Natural killer cell (primary cell): ENCODE measurements around the gene ACAD9. TPM values are rescaled to one million over a fixed set of nuclear protein-coding genes. Genes with fewer than 3 reads are reported as not detected.

Source experiments
- ATAC-seq, 3 donors: fragments of 150-1000 bp in 2 of 3; fragments of 200-7000 bp in 1 of 3; cut with Tn5 transposase; 1 replicate in 1 of 3; 2 replicates in 2 of 3; pipeline ENCODE4 v1.10.0; 2021; ENCODE audit warnings: mild to moderate bottlenecking in 2 of 3, moderate library complexity in 2 of 3
- DNase-seq, 2 donors: peaks; one replicate each; pipeline versions ENCODE4 v3.0.0 to v3.0.0-alpha.2; 2013 to 2021; ENCODE audit warnings: mixed read lengths in 1 of 2
- H3K27ac ChIP-seq: one replicate; pipeline ENCODE4 v1.5.1; 2013; ENCODE audit warnings: mild to moderate bottlenecking, low read length
- H3K27me3 ChIP-seq: one replicate; pipeline ENCODE4 v1.6.1; 2013; ENCODE audit warnings: low read length; ENCODE audit not compliant: control insufficient read depth, insufficient read depth
- H3K36me3 ChIP-seq: one replicate; pipeline ENCODE4 v1.6.1; 2013; ENCODE audit warnings: low read length; ENCODE audit not compliant: control insufficient read depth, insufficient read depth
- H3K4me1 ChIP-seq: one replicate; pipeline ENCODE4 v1.6.1; 2013; ENCODE audit warnings: low read length; ENCODE audit not compliant: control insufficient read depth, insufficient read depth
- H3K4me3 ChIP-seq: one replicate; pipeline ENCODE4 v1.5.1; 2013; ENCODE audit warnings: low read length
- H3K9me3 ChIP-seq: one replicate; pipeline ENCODE4 v1.6.1; 2013; ENCODE audit warnings: low read length; ENCODE audit not compliant: control insufficient read depth, insufficient read depth
- H3K27ac Mint-ChIP-seq, 2 donors: one replicate each; pipeline ENCODE4 v1.8.0; 2022; ENCODE audit warnings: mild to moderate bottlenecking in 2 of 2, mixed read lengths in 2 of 2, moderate library complexity in 1 of 2
- H3K27me3 Mint-ChIP-seq, 2 donors: one replicate each; pipeline ENCODE4 v1.8.0; 2022; ENCODE audit warnings: low read depth in 2 of 2, mixed read lengths in 2 of 2
- H3K36me3 Mint-ChIP-seq: one replicate; pipeline ENCODE4 v1.8.0; 2022; ENCODE audit warnings: mixed read lengths
- H3K4me1 Mint-ChIP-seq, 2 donors: one replicate each; pipeline ENCODE4 v1.8.0; 2022; ENCODE audit warnings: mixed read lengths in 2 of 2
- H3K4me3 Mint-ChIP-seq: one replicate; pipeline ENCODE4 v1.8.0; 2022; ENCODE audit warnings: mild to moderate bottlenecking, moderate library complexity, mixed read lengths
- H3K9me3 Mint-ChIP-seq, 2 donors: one replicate each; pipeline ENCODE4 v1.8.0; 2022; ENCODE audit warnings: mixed read lengths in 2 of 2
- WGBS: methylation state at CpG from one replicate; pipeline ENCODE4 v1.1.7; 2013; ENCODE audit warnings: missing lambda C conversion rate; ENCODE audit not compliant: insufficient coverage; 5-methylcytosine and 5-hydroxymethylcytosine counted together
- intact Hi-C: fragments of 100-400 bp; cut with micrococcal nuclease; formaldehyde crosslinking; loops from one replicate; pipeline ENCODE4 v1.14.2; 2022
- total RNA-seq, 4 donors: library from RNA; stranded (reverse); fragments of 120-200 nt in 1 of 4; gene quantifications; one replicate each; pipeline versions ENCODE4 v1.2.3 to v1.2.4, GENCODE V29; 2013 to 2022
- TF ChIP-seq, protein P1 (sequence below): fragments of 200-600 bp; IDR thresholded peaks from one replicate; pipeline ENCODE4 v1.8.0; 2022; ENCODE audit warnings: antibody characterized with exemption

The ACAD9 gene
- total RNA-seq, 3 donors from 2014 or later (not counting 1 experiment from before 2014, with no cell fraction given), result 43.4 to 71.3 (median 54.2) TPM

DNA sequence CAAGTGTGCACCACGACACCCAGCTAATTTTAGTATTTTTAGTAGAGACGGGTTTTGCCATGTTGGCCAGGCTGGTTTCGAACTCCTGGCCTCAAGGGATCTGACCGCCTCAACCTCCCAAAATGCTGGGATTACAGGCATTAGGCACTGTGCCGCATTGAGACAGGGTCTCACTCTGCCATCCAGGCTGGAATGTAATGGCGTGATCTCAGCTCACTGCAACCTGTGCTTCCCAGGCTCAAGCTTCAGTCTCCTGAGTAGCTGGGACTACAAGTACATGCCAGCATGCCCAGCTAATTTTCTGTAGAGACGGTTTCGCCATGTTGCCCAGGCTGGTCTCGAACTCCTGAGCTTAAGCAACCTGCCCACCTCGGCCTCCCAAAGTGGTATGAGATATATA, 51.6 kb downstream of the ACAD9 start:
- no peak overlapping the region for H3K27ac Mint-ChIP-seq
- 93% methylated on average over 9 of the region's 10 CpGs for WGBS
- H3K4me3 Mint-ChIP-seq, result no peak overlapping the region
- Histone ChIP-seq H3K4me1 (no peaks in the 10 kb centered on the region), H3K27me3 (no peaks in the 10 kb centered on the region), H3K27ac (no peak overlapping the region), H3K4me3 (no peak overlapping the region), H3K9me3 (no peaks in the 10 kb centered on the region), H3K36me3 (no peaks in the 10 kb centered on the region)
- no peak for DNase-seq
- peaks cover 2% of the 10 kb centered on the region in 2 donors for H3K9me3 Mint-ChIP-seq
- intact Hi-C loops, result no loop called here
- TF ChIP-seq, protein P1, sequence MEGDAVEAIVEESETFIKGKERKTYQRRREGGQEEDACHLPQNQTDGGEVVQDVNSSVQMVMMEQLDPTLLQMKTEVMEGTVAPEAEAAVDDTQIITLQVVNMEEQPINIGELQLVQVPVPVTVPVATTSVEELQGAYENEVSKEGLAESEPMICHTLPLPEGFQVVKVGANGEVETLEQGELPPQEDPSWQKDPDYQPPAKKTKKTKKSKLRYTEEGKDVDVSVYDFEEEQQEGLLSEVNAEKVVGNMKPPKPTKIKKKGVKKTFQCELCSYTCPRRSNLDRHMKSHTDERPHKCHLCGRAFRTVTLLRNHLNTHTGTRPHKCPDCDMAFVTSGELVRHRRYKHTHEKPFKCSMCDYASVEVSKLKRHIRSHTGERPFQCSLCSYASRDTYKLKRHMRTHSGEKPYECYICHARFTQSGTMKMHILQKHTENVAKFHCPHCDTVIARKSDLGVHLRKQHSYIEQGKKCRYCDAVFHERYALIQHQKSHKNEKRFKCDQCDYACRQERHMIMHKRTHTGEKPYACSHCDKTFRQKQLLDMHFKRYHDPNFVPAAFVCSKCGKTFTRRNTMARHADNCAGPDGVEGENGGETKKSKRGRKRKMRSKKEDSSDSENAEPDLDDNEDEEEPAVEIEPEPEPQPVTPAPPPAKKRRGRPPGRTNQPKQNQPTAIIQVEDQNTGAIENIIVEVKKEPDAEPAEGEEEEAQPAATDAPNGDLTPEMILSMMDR, result no peak
- peaks cover 15 to 28% of the 10 kb centered on the region in 2 donors for H3K27me3 Mint-ChIP-seq
- no peaks in the 10 kb centered on the region for H3K36me3 Mint-ChIP-seq
- ATAC-seq, result no peak
- no peaks in the 10 kb centered on the region for H3K4me1 Mint-ChIP-seq

DNA sequence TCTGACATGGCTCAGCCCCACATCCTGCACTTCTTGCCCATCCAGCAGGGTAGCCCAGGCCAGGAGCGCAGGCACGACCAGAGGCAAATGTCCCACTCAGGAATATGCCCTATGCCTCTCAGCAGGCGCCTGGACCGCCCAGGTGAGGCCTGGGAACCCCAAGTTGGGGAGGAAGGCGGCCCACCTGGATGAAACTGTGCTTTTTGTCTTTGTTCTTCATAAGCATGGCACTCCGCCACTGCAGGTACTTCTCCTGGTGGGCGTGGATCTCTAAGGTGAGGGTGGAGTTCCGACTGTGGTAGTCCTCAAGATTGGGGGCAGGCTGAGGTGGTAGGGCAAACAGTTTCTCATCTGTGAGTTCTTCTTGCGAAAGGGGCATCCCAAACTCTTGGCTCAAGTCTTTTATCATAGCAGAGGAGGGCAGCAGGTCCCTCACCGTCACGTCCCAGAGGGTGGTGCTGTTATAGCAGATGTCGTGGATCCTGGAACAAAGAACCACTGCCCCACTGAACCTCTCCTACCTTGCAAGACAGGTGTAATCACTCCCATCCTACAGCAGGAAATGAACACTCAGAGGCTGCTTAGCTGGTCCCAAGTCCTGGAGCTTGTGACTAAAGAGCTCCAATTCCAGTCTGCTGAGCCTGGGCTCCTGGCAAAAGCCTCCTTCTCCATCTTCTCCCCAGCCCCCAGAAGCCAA, 53.2 kb downstream of the ACAD9 start:
- Mint-ChIP-seq H3K36me3 (no peaks in the 10 kb centered on the region), H3K4me3 (no peak overlapping the region), H3K9me3 (no peaks in the 10 kb centered on the region), H3K27me3 (peaks cover 6 to 16% of the 10 kb centered on the region in 2 donors), H3K27ac (no peak overlapping the region), H3K4me1 (no peaks in the 10 kb centered on the region)
- H3K36me3 ChIP-seq, result no peaks in the 10 kb centered on the region
- no peak overlapping the region for H3K27ac ChIP-seq
- H3K4me1 ChIP-seq, result no peaks in the 10 kb centered on the region
- ATAC-seq, result no peak
- intact Hi-C loops, result no loop called here
- WGBS, result 83% methylated on average over 12 of the region's 12 CpGs
- no peak overlapping the region for H3K4me3 ChIP-seq
- H3K27me3 ChIP-seq, result no peaks in the 10 kb centered on the region
- TF ChIP-seq, protein P1, result no peak
- no peaks in the 10 kb centered on the region for H3K9me3 ChIP-seq
- DNase-seq, result no peak

DNA sequence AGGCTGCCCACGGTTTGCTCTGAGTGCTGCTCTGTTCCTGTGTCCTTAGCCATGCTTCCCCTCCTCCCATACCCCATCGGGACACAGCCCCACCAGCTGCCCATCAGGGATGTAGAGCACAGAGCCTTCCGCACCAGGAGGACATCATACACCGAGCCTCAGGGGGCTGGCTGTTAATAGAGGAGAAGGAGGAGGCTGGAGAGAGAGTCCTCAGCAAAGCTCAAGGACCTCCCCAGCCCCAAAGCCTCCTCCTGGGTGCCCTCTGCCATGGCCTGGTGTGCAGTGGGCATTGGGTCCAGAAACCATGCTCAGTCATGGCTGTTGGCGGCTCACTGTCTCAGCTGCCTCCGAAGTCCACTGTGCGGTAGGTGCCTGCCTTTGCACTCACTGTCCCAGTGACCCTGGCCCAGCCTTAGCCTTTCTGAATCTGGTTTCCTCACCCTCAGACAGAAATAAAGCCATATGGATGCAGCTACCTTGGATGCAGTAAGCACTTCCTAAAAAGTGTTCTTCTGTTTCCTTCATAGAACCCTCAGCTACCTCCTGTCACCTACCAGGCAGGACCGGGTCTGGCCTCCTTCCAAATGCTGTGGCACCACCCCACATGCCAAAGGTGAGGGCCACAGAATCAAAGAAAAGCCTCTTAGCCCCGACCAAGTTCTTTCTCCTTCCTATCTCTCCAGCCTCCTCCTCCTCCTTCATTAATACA, 53.9 kb downstream of the ACAD9 start:
- ATAC-seq (no peak), DNase-seq (no peak)
- H3K27ac ChIP-seq, result no peak overlapping the region
- Mint-ChIP-seq H3K4me3 (no peak overlapping the region), H3K9me3 (no peaks in the 10 kb centered on the region), H3K27me3 (peaks cover 6 to 16% of the 10 kb centered on the region in 2 donors), H3K27ac (no peak overlapping the region), H3K36me3 (no peaks in the 10 kb centered on the region), H3K4me1 (no peaks in the 10 kb centered on the region)
- H3K27me3 ChIP-seq, result no peaks in the 10 kb centered on the region
- TF ChIP-seq, protein P1, result no peak
- H3K9me3 ChIP-seq, result no peaks in the 10 kb centered on the region
- H3K4me1 ChIP-seq, result no peaks in the 10 kb centered on the region
- intact Hi-C loops, result no loop called here
- no peak overlapping the region for H3K4me3 ChIP-seq
- WGBS, result 81% methylated on average over 8 of the region's 9 CpGs
- H3K36me3 ChIP-seq, result no peaks in the 10 kb centered on the region
